PC-9 (cell line): ENCODE measurements around the gene ENTPD3. TPM values are rescaled to one million over a fixed set of nuclear protein-coding genes. Genes with fewer than 3 reads are reported as not detected.

Experiments
- BruUV-seq: library from RNA; stranded (reverse); fragments of 400-500 nt; replicated peaks from 2 replicates; lab custom pipeline; 2021; lab: Mats Ljungman, UMichigan
- CTCF ChIA-PET: fragments of 300-600 bp; sonication (Branson Sonifier 250); formaldehyde crosslinking; loops from one replicate; lab custom pipeline; 2022; ENCODE audit warnings: antibody characterized with exemption; lab: Charles Lee
- POLR2A ChIA-PET: fragments of 300-600 bp; sonication (Branson Sonifier 250); formaldehyde crosslinking; loops from one replicate; lab custom pipeline; 2022; ENCODE audit warnings: antibody characterized with exemption; ENCODE audit not compliant: unreplicated experiment; lab: Charles Lee
- DNase-seq, 2 experiments: peaks; one replicate each; pipeline versions ENCODE4 v3.0.0 to v3.0.0-alpha.2; 2015 to 2022; ENCODE audit warnings: mixed read lengths in 1 of 2
- H2AFZ ChIP-seq: fragments of 200-600 bp; sonication (generic); 2 replicates; pipeline ENCODE4 v1.8.1; 2017; ENCODE audit warnings: antibody characterized with exemption
- H3F3A ChIP-seq: fragments of 200-600 bp; sonication (generic); 2 replicates; pipeline ENCODE4 v1.8.1; 2017; ENCODE audit warnings: antibody characterized with exemption, mild to moderate bottlenecking, low read depth; ENCODE audit not compliant: insufficient read depth
- H3K27ac ChIP-seq: fragments of 200-600 bp; sonication (generic); 2 replicates; pipeline ENCODE4 v1.6.1; 2016; ENCODE audit warnings: mixed run types
- H3K27me3 ChIP-seq: fragments of 200-600 bp; sonication (generic); 2 replicates; pipeline ENCODE4 v1.6.1; 2016; ENCODE audit warnings: low read depth, mixed run types; ENCODE audit not compliant: insufficient read depth
- H3K36me3 ChIP-seq: fragments of 200-600 bp; sonication (generic); 2 replicates; pipeline ENCODE4 v1.6.1; 2016; ENCODE audit warnings: low read depth, mixed run types
- H3K4me1 ChIP-seq: fragments of 200-600 bp; sonication (generic); replicated peaks from 2 replicates; pipeline ENCODE4 v1.6.1; 2016; ENCODE audit warnings: mixed run types; ENCODE audit not compliant: insufficient read depth
- H3K4me2 ChIP-seq: fragments of 200-600 bp; sonication (generic); 2 replicates; pipeline ENCODE4 v1.6.1; 2017; ENCODE audit warnings: mixed run types
- H3K4me3 ChIP-seq: fragments of 200-600 bp; sonication (generic); 2 replicates; pipeline ENCODE4 v1.6.1; 2016; ENCODE audit warnings: mixed run types
- H3K79me2 ChIP-seq: fragments of 200-600 bp; sonication (generic); 2 replicates; pipeline ENCODE4 v1.6.1; 2017; ENCODE audit warnings: low read depth, mixed run types
- H3K9me2 ChIP-seq: fragments of 200-600 bp; sonication (generic); 2 replicates; pipeline ENCODE4 v1.8.1; 2017; ENCODE audit warnings: mild to moderate bottlenecking; ENCODE audit not compliant: insufficient read depth
- H3K9me3 ChIP-seq: fragments of 200-600 bp; sonication (generic); 2 replicates; pipeline ENCODE4 v1.8.1; 2016; ENCODE audit warnings: low read depth; ENCODE audit not compliant: insufficient read depth
- H4K20me1 ChIP-seq: fragments of 200-600 bp; sonication (generic); 2 replicates; pipeline ENCODE4 v1.8.1; 2017; ENCODE audit not compliant: insufficient read depth
- CTCF ChIP-seq: fragments of 200-600 bp; sonication (generic); conservative IDR thresholded peaks from 2 replicates; pipeline ENCODE4 v1.6.1; 2017; ENCODE audit warnings: mixed run types, antibody characterized with exemption, mild to moderate bottlenecking, moderate library complexity
- EZH2 ChIP-seq: fragments of 200-600 bp; sonication (generic); IDR thresholded peaks from 2 replicates; pipeline ENCODE4 v1.8.0; 2017; ENCODE audit warnings: antibody characterized with exemption, low read depth
- intact Hi-C: fragments of 100-400 bp; cut with micrococcal nuclease; formaldehyde crosslinking; loops from one replicate; pipeline ENCODE4 v1.10.0; 2022; ENCODE audit not compliant: unreplicated experiment
- total RNA-seq: library from RNA; stranded (reverse); gene quantifications from 2 replicates; pipeline ENCODE4 v1.2.3, GENCODE V29; 2021

ENTPD3 gene
- total RNA-seq, 1 experiment from 2014 or later = not detected

- no peak for TF ChIP-seq CTCF
- TF ChIP-seq EZH2 = no peak
- ChIA-PET POLR2A (no interaction called here), CTCF (no interaction called here)
- no peaks in the 10 kb centered on the region for H3K4me1 ChIP-seq
- H4K20me1 ChIP-seq = no peaks in the 10 kb centered on the region
- no peak overlapping the region for H3K4me2 ChIP-seq
- no peak overlapping the region for H2AFZ ChIP-seq
- H3K36me3 ChIP-seq = no peaks in the 10 kb centered on the region
- no peak overlapping the region for H3K27ac ChIP-seq
- H3K79me2 ChIP-seq = no peaks in the 10 kb centered on the region
- H3F3A ChIP-seq = no peaks in the 10 kb centered on the region
- no TSS peak for BruUV-seq
- no peaks in the 10 kb centered on the region for H3K9me2 ChIP-seq
- no peak for DNase-seq
- no peak overlapping the region for H3K4me3 ChIP-seq
- intact Hi-C loops = no loop called here
- H3K9me3 ChIP-seq = no peaks in the 10 kb centered on the region
- no peaks in the 10 kb centered on the region for H3K27me3 ChIP-seq
Observed at GRCh38 chr3:40366203-40367162, 20.5 kb upstream of the ENTPD3 start.

GRCh38 chr3:40369716-40370115 lies 17.3 kb upstream of the ENTPD3 start:
- TF ChIP-seq CTCF (no peak), EZH2 (no peak)
- H3K4me1 ChIP-seq = no peaks in the 10 kb centered on the region
- ChIA-PET POLR2A (no interaction called here), CTCF (no interaction called here)
- H3K36me3 ChIP-seq = no peaks in the 10 kb centered on the region
- no peak overlapping the region for H2AFZ ChIP-seq
- H3F3A ChIP-seq = no peaks in the 10 kb centered on the region
- no peak overlapping the region for H3K4me2 ChIP-seq
- intact Hi-C loops = no loop called here
- no peaks in the 10 kb centered on the region for H3K27me3 ChIP-seq
- no peak for DNase-seq
- H3K27ac ChIP-seq = no peak overlapping the region
- H3K9me2 ChIP-seq = no peaks in the 10 kb centered on the region
- no peaks in the 10 kb centered on the region for H4K20me1 ChIP-seq
- H3K4me3 ChIP-seq = no peak overlapping the region
- no peaks in the 10 kb centered on the region for H3K79me2 ChIP-seq
- BruUV-seq = no TSS peak
- no peaks in the 10 kb centered on the region for H3K9me3 ChIP-seq

GRCh38 chr3:40377822-40378221 lies 9.2 kb upstream of the ENTPD3 start:
- H3K9me2 ChIP-seq = no peaks in the 10 kb centered on the region
- POLR2A ChIA-PET = no interaction called here
- H3K27me3 ChIP-seq = no peaks in the 10 kb centered on the region
- H3K9me3 ChIP-seq = no peaks in the 10 kb centered on the region; the same call in 1 of the 2 replicates
- TF ChIP-seq EZH2 = no peak
- TF ChIP-seq CTCF = no peak
- no peak overlapping the region for H3K4me2 ChIP-seq
- no peak for DNase-seq
- H3F3A ChIP-seq = no peaks in the 10 kb centered on the region
- H4K20me1 ChIP-seq = no peaks in the 10 kb centered on the region
- intact Hi-C loops = no loop called here
- H3K4me3 ChIP-seq = no peak overlapping the region
- H3K27ac ChIP-seq = no peak overlapping the region
- BruUV-seq = no TSS peak
- H3K36me3 ChIP-seq = no peaks in the 10 kb centered on the region
- CTCF ChIA-PET = no interaction called here
- H3K79me2 ChIP-seq = no peaks in the 10 kb centered on the region
- peaks cover 6% of the 10 kb centered on the region; the same call in 1 of the 2 replicates for H3K4me1 ChIP-seq
- no peak overlapping the region for H2AFZ ChIP-seq
